PC-9 (cell line): ENCODE measurements around the gene AKAP5. TPM values are rescaled to one million over a fixed set of nuclear protein-coding genes. Genes with fewer than 3 reads are reported as not detected.
"Not testable (repeated sequence)": the region's sequence is repeated elsewhere in the genome, so short reads cannot be mapped to it uniquely, and the experiment has no call there.

Source experiments
- BruUV-seq: library from RNA; stranded (reverse); fragments of 400-500 nt; replicated peaks from 2 replicates; lab custom pipeline; 2021; lab: Mats Ljungman, UMichigan
- CTCF ChIA-PET: fragments of 300-600 bp; sonication (Branson Sonifier 250); formaldehyde crosslinking; loops from one replicate; lab custom pipeline; 2022; ENCODE audit warnings: antibody characterized with exemption; lab: Charles Lee
- POLR2A ChIA-PET: fragments of 300-600 bp; sonication (Branson Sonifier 250); formaldehyde crosslinking; loops from one replicate; lab custom pipeline; 2022; ENCODE audit warnings: antibody characterized with exemption; ENCODE audit not compliant: unreplicated experiment; lab: Charles Lee
- DNase-seq, 2 experiments: peaks; one replicate each; pipeline versions ENCODE4 v3.0.0 to v3.0.0-alpha.2; 2015 to 2022; ENCODE audit warnings: mixed read lengths in 1 of 2
- H2AFZ ChIP-seq: fragments of 200-600 bp; sonication (generic); 2 replicates; pipeline ENCODE4 v1.8.1; 2017; ENCODE audit warnings: antibody characterized with exemption
- H3F3A ChIP-seq: fragments of 200-600 bp; sonication (generic); 2 replicates; pipeline ENCODE4 v1.8.1; 2017; ENCODE audit warnings: antibody characterized with exemption, mild to moderate bottlenecking, low read depth; ENCODE audit not compliant: insufficient read depth
- H3K27ac ChIP-seq: fragments of 200-600 bp; sonication (generic); 2 replicates; pipeline ENCODE4 v1.6.1; 2016; ENCODE audit warnings: mixed run types
- H3K27me3 ChIP-seq: fragments of 200-600 bp; sonication (generic); 2 replicates; pipeline ENCODE4 v1.6.1; 2016; ENCODE audit warnings: low read depth, mixed run types; ENCODE audit not compliant: insufficient read depth
- H3K36me3 ChIP-seq: fragments of 200-600 bp; sonication (generic); 2 replicates; pipeline ENCODE4 v1.6.1; 2016; ENCODE audit warnings: low read depth, mixed run types
- H3K4me1 ChIP-seq: fragments of 200-600 bp; sonication (generic); replicated peaks from 2 replicates; pipeline ENCODE4 v1.6.1; 2016; ENCODE audit warnings: mixed run types; ENCODE audit not compliant: insufficient read depth
- H3K4me2 ChIP-seq: fragments of 200-600 bp; sonication (generic); 2 replicates; pipeline ENCODE4 v1.6.1; 2017; ENCODE audit warnings: mixed run types
- H3K4me3 ChIP-seq: fragments of 200-600 bp; sonication (generic); 2 replicates; pipeline ENCODE4 v1.6.1; 2016; ENCODE audit warnings: mixed run types
- H3K79me2 ChIP-seq: fragments of 200-600 bp; sonication (generic); 2 replicates; pipeline ENCODE4 v1.6.1; 2017; ENCODE audit warnings: low read depth, mixed run types
- H3K9me2 ChIP-seq: fragments of 200-600 bp; sonication (generic); 2 replicates; pipeline ENCODE4 v1.8.1; 2017; ENCODE audit warnings: mild to moderate bottlenecking; ENCODE audit not compliant: insufficient read depth
- H3K9me3 ChIP-seq: fragments of 200-600 bp; sonication (generic); 2 replicates; pipeline ENCODE4 v1.8.1; 2016; ENCODE audit warnings: low read depth; ENCODE audit not compliant: insufficient read depth
- H4K20me1 ChIP-seq: fragments of 200-600 bp; sonication (generic); 2 replicates; pipeline ENCODE4 v1.8.1; 2017; ENCODE audit not compliant: insufficient read depth
- CTCF ChIP-seq: fragments of 200-600 bp; sonication (generic); conservative IDR thresholded peaks from 2 replicates; pipeline ENCODE4 v1.6.1; 2017; ENCODE audit warnings: mixed run types, antibody characterized with exemption, mild to moderate bottlenecking, moderate library complexity
- EZH2 ChIP-seq: fragments of 200-600 bp; sonication (generic); IDR thresholded peaks from 2 replicates; pipeline ENCODE4 v1.8.0; 2017; ENCODE audit warnings: antibody characterized with exemption, low read depth
- intact Hi-C: fragments of 100-400 bp; cut with micrococcal nuclease; formaldehyde crosslinking; loops from one replicate; pipeline ENCODE4 v1.10.0; 2022; ENCODE audit not compliant: unreplicated experiment
- total RNA-seq: library from RNA; stranded (reverse); gene quantifications from 2 replicates; pipeline ENCODE4 v1.2.3, GENCODE V29; 2021

The AKAP5 gene
- total RNA-seq, 1 experiment from 2014 or later, result 0.72 TPM

GRCh38 chr14:64516969-64517368, 51.7 kb downstream of the AKAP5 start:
- TF ChIP-seq CTCF (no peak), EZH2 (no peak)
- Histone ChIP-seq H3K4me2 (no peak overlapping the region), H3K4me1 (peaks cover 26% of the 10 kb centered on the region), H3K27me3 (no peaks in the 10 kb centered on the region), H3K36me3 (peaks cover 19% of the 10 kb centered on the region), H3K79me2 (peaks cover 91% of the 10 kb centered on the region), H3K4me3 (no peak overlapping the region), H3K27ac (no peak overlapping the region), H3F3A (peaks cover 35% of the 10 kb centered on the region), H3K9me3 (no peaks in the 10 kb centered on the region; the same call in 1 of the 2 replicates), H4K20me1 (peaks cover 36% of the 10 kb centered on the region), H3K9me2 (no peaks in the 10 kb centered on the region), H2AFZ (no peak overlapping the region)
- CTCF ChIA-PET, result interaction anchor here (0.7 kb wide), 1 partner anchor 699 kb away, joined by 3 read pairs; no protein-coding TSS in a partner anchor
- POLR2A ChIA-PET, result no interaction called here
- no TSS peak for BruUV-seq
- DNase-seq, result no peak
- intact Hi-C loops, result no loop called here

- H3K36me3 ChIP-seq, result peaks cover 26% of the 10 kb centered on the region
- BruUV-seq, H3K4me2 ChIP-seq, POLR2A ChIA-PET, H3K4me3 ChIP-seq, H3K9me2 ChIP-seq, H3K27ac ChIP-seq, H2AFZ ChIP-seq, H3K27me3 ChIP-seq, DNase-seq, H3K9me3 ChIP-seq, intact Hi-C loops: not testable (repeated sequence)
- H3K79me2 ChIP-seq, result peaks cover 84% of the 10 kb centered on the region
- CTCF ChIA-PET, result interaction anchor here (0.7 kb wide), 1 partner anchor 700 kb away, joined by 3 read pairs; no protein-coding TSS in a partner anchor
- H3F3A ChIP-seq, result peaks cover 35% of the 10 kb centered on the region
- peaks cover 26% of the 10 kb centered on the region for H3K4me1 ChIP-seq
- H4K20me1 ChIP-seq, result peaks cover 36% of the 10 kb centered on the region
These were observed 52.4 kb downstream of the AKAP5 start for GRCh38 chr14:64517667-64518066.

GRCh38 chr14:64518229-64518628, 52.9 kb downstream of the AKAP5 start:
- no peaks in the 10 kb centered on the region; the same call in 1 of the 2 replicates for H3K9me3 ChIP-seq
- TF ChIP-seq CTCF, result no peak
- no peak for TF ChIP-seq EZH2
- ChIA-PET CTCF (interaction anchor here (0.7 kb wide), 1 partner anchor 38 kb away, joined by 5 read pairs; no protein-coding TSS in a partner anchor), POLR2A (interaction anchor here (0.6 kb wide), 1 partner anchor 38 kb away, joined by 9 read pairs; no protein-coding TSS in a partner anchor)
- H3K4me2 ChIP-seq, result no peak overlapping the region
- BruUV-seq, result no TSS peak
- H4K20me1 ChIP-seq, result peaks cover 36% of the 10 kb centered on the region
- DNase-seq, result no peak
- H3K27me3 ChIP-seq, result no peaks in the 10 kb centered on the region
- H3F3A ChIP-seq, result peaks cover 35% of the 10 kb centered on the region
- no peak overlapping the region for H3K27ac ChIP-seq
- peaks cover 32% of the 10 kb centered on the region for H3K36me3 ChIP-seq
- no peak overlapping the region for H3K4me3 ChIP-seq
- peaks cover 78% of the 10 kb centered on the region for H3K79me2 ChIP-seq
- no peaks in the 10 kb centered on the region for H3K9me2 ChIP-seq
- H3K4me1 ChIP-seq, result peaks cover 26% of the 10 kb centered on the region
- intact Hi-C loops, result no loop called here
- no peak overlapping the region for H2AFZ ChIP-seq
